ENCODE data around the gene TPBGL. TPM values are rescaled to one million over a fixed set of nuclear protein-coding genes. Genes with fewer than 3 reads are reported as not detected.
"Not testable (repeated sequence)": the region's sequence is repeated elsewhere in the genome, so short reads cannot be mapped to it uniquely, and the experiment has no call there.

Gene TPBGL
- total RNA-seq, 2 experiments from 2014 or later, result 0.20 to 0.45 TPM

- no peak for DNase-seq
- no peak overlapping the region for H3K27ac Mint-ChIP-seq
- no peaks in the 10 kb centered on the region for H3K27me3 Mint-ChIP-seq
- H3K36me3 Mint-ChIP-seq, result peaks cover 12% of the 10 kb centered on the region
- no peak overlapping the region for H3K4me3 Mint-ChIP-seq
- no peaks in the 10 kb centered on the region for H3K9me3 Mint-ChIP-seq
- H3K4me1 Mint-ChIP-seq, result peaks cover 28% of the 10 kb centered on the region
These were observed 30.4 kb downstream of the TPBGL start for GRCh38 chr11:75270896-75271418.

- peaks cover 15% of the 10 kb centered on the region for H3K36me3 Mint-ChIP-seq
- H3K27ac Mint-ChIP-seq, result no peak overlapping the region
- DNase-seq, result no peak
- no peaks in the 10 kb centered on the region for H3K9me3 Mint-ChIP-seq
- H3K4me1 Mint-ChIP-seq, result peaks cover 35% of the 10 kb centered on the region
- H3K27me3 Mint-ChIP-seq, result no peaks in the 10 kb centered on the region
- H3K4me3 Mint-ChIP-seq, result no peak overlapping the region
These were observed 31.2 kb downstream of the TPBGL start for GRCh38 chr11:75271730-75272129.

- Mint-ChIP-seq H3K27me3 (no peaks in the 10 kb centered on the region), H3K4me1 (peaks cover 37% of the 10 kb centered on the region)
These were observed 31.8 kb downstream of the TPBGL start for GRCh38 chr11:75272391-75272790.

GRCh38 chr11:75272821-75273301 lies 32.3 kb downstream of the TPBGL start:
- peaks cover 17% of the 10 kb centered on the region for H3K36me3 Mint-ChIP-seq
- no peaks in the 10 kb centered on the region for H3K27me3 Mint-ChIP-seq
- H3K27ac Mint-ChIP-seq, result peak overlapping the region; percentile 81

More at GRCh38 chr11:75272391-75272790, 31.8 kb downstream of the TPBGL start:
- Mint-ChIP-seq H3K36me3 (peaks cover 15% of the 10 kb centered on the region), H3K27ac (no peak overlapping the region), H3K4me3 (no peak overlapping the region), H3K9me3 (no peaks in the 10 kb centered on the region)
- no peak for DNase-seq

GRCh38 chr11:75273411-75274391 lies 33.1 kb downstream of the TPBGL start:
- Mint-ChIP-seq H3K27ac (peak overlapping the region; percentile 34), H3K4me1 (peaks cover 44% of the 10 kb centered on the region), H3K9me3 (no peaks in the 10 kb centered on the region), H3K36me3 (peaks cover 17% of the 10 kb centered on the region), H3K4me3 (no peak overlapping the region), H3K27me3 (no peaks in the 10 kb centered on the region)
- DNase-seq, result no peak

More at GRCh38 chr11:75272821-75273301, 32.3 kb downstream of the TPBGL start:
- H3K9me3 Mint-ChIP-seq, result no peaks in the 10 kb centered on the region
- peak overlapping the region; percentile 34 for H3K4me3 Mint-ChIP-seq
- peaks cover 41% of the 10 kb centered on the region for H3K4me1 Mint-ChIP-seq
- DNase-seq, result no peak

- peak overlapping the region; percentile 25 for H3K27ac Mint-ChIP-seq
- H3K27me3 Mint-ChIP-seq, H3K9me3 Mint-ChIP-seq, DNase-seq, H3K4me3 Mint-ChIP-seq: not testable (repeated sequence)
- peaks cover 44% of the 10 kb centered on the region for H3K4me1 Mint-ChIP-seq
- peaks cover 17% of the 10 kb centered on the region for H3K36me3 Mint-ChIP-seq
These were observed 34.1 kb downstream of the TPBGL start for GRCh38 chr11:75274716-75275115.

- H3K27ac Mint-ChIP-seq, result peak overlapping the region; percentile 94
- peaks cover 48% of the 10 kb centered on the region for H3K4me1 Mint-ChIP-seq
- H3K4me3 Mint-ChIP-seq, result peak overlapping the region; percentile 47
- H3K9me3 Mint-ChIP-seq, result no peaks in the 10 kb centered on the region
- DNase-seq, result peak; percentile 27
- no peaks in the 10 kb centered on the region for H3K27me3 Mint-ChIP-seq
- peaks cover 17% of the 10 kb centered on the region for H3K36me3 Mint-ChIP-seq
These were observed 35.0 kb downstream of the TPBGL start for GRCh38 chr11:75275581-75275980.

- H3K36me3 Mint-ChIP-seq, result peaks cover 17% of the 10 kb centered on the region
- H3K4me1 Mint-ChIP-seq, result peaks cover 44% of the 10 kb centered on the region
- no peak for DNase-seq
- no peaks in the 10 kb centered on the region for H3K27me3 Mint-ChIP-seq
- peak overlapping the region; percentile 79 for H3K27ac Mint-ChIP-seq
- H3K4me3 Mint-ChIP-seq, result no peak overlapping the region
- H3K9me3 Mint-ChIP-seq, result no peaks in the 10 kb centered on the region
These were observed 35.6 kb downstream of the TPBGL start for GRCh38 chr11:75276186-75276585.

GRCh38 chr11:75276686-75277085 lies 36.1 kb downstream of the TPBGL start:
- peaks cover 40% of the 10 kb centered on the region for H3K4me1 Mint-ChIP-seq
- H3K4me3 Mint-ChIP-seq, result no peak overlapping the region
- DNase-seq, result no peak
- H3K27me3 Mint-ChIP-seq, result no peaks in the 10 kb centered on the region
- peak overlapping the region; percentile 79 for H3K27ac Mint-ChIP-seq
- no peaks in the 10 kb centered on the region for H3K9me3 Mint-ChIP-seq
- H3K36me3 Mint-ChIP-seq, result peaks cover 15% of the 10 kb centered on the region

GRCh38 chr11:75277211-75277805 lies 36.7 kb downstream of the TPBGL start:
- H3K27ac Mint-ChIP-seq, result peak overlapping the region; percentile 79
- H3K9me3 Mint-ChIP-seq, result no peaks in the 10 kb centered on the region
- H3K4me1 Mint-ChIP-seq, result peaks cover 40% of the 10 kb centered on the region

GRCh38 chr11:75277991-75278790 lies 37.6 kb downstream of the TPBGL start:
- Mint-ChIP-seq H3K36me3 (peaks cover 14% of the 10 kb centered on the region), H3K9me3 (no peaks in the 10 kb centered on the region), H3K4me3 (no peak overlapping the region), H3K4me1 (peaks cover 35% of the 10 kb centered on the region), H3K27me3 (no peaks in the 10 kb centered on the region), H3K27ac (peak overlapping the region; percentile 34)
- DNase-seq, result no peak

More at GRCh38 chr11:75277211-75277805, 36.7 kb downstream of the TPBGL start:
- Mint-ChIP-seq H3K27me3 (no peaks in the 10 kb centered on the region), H3K36me3 (peaks cover 15% of the 10 kb centered on the region), H3K4me3 (no peak overlapping the region)
- DNase-seq, result no peak

- Mint-ChIP-seq H3K27me3 (no peaks in the 10 kb centered on the region), H3K9me3 (no peaks in the 10 kb centered on the region), H3K4me1 (peaks cover 27% of the 10 kb centered on the region), H3K36me3 (peaks cover 10% of the 10 kb centered on the region), H3K27ac (no peak overlapping the region), H3K4me3 (no peak overlapping the region)
- no peak for DNase-seq
These were observed 38.7 kb downstream of the TPBGL start for GRCh38 chr11:75279273-75279672.

GRCh38 chr11:75280227-75280701 lies 39.7 kb downstream of the TPBGL start:
- no peaks in the 10 kb centered on the region for H3K9me3 Mint-ChIP-seq
- H3K4me1 Mint-ChIP-seq, result peaks cover 26% of the 10 kb centered on the region
- peaks cover 10% of the 10 kb centered on the region for H3K36me3 Mint-ChIP-seq
- H3K4me3 Mint-ChIP-seq, result no peak overlapping the region
- peak; percentile 64 for DNase-seq
- H3K27ac Mint-ChIP-seq, result no peak overlapping the region
- H3K27me3 Mint-ChIP-seq, result no peaks in the 10 kb centered on the region

GRCh38 chr11:75280770-75281468 lies 40.3 kb downstream of the TPBGL start:
- H3K27ac Mint-ChIP-seq, result no peak overlapping the region
- no peak overlapping the region for H3K4me3 Mint-ChIP-seq
- H3K27me3 Mint-ChIP-seq, result no peaks in the 10 kb centered on the region
- H3K36me3 Mint-ChIP-seq, result peaks cover 7% of the 10 kb centered on the region
- no peaks in the 10 kb centered on the region for H3K9me3 Mint-ChIP-seq
- peaks cover 20% of the 10 kb centered on the region for H3K4me1 Mint-ChIP-seq
- DNase-seq, result no peak

Measured in activated naive CD8-positive, alpha-beta T cell treated with anti-CD3 and anti-CD28 coated beads for 36 hours (primary cell).